ENCODE measurements around the gene C7. TPM values are rescaled to one million over a fixed set of nuclear protein-coding genes. Genes with fewer than 3 reads are reported as not detected.
"Not testable (repeated sequence)": the region's sequence is repeated elsewhere in the genome, so short reads cannot be mapped to it uniquely, and the experiment has no call there.

The C7 gene
- total and polyA plus RNA-seq, 5 donors from 2014 or later, result not detected

GRCh38 chr5:40875958-40876357 is 33.3 kb upstream of the C7 start:
- Histone ChIP-seq H3K4me1 (ENCODE audit: control insufficient read depth, insufficient read depth, low read length, poor library complexity, severe bottlenecking) (no peaks in the 10 kb centered on the region), H3K4me3 (ENCODE audit: low read depth, low read length) (no peak overlapping the region), H3K9me3 (ENCODE audit: control insufficient read depth in 2 of 2, low read length in 2 of 2) (no peaks in the 10 kb centered on the region), H3K36me3 (ENCODE audit: control insufficient read depth, insufficient read depth, low read length) (no peaks in the 10 kb centered on the region), H3K27ac (ENCODE audit: insufficient read depth, low read length, poor library complexity, severe bottlenecking) (no peak overlapping the region), H3K27me3 (ENCODE audit: control insufficient read depth, insufficient read depth, low read length) (no peaks in the 10 kb centered on the region)
- H3K9me3 Mint-ChIP-seq, result peaks cover 0 to 4% (median 0%) of the 10 kb centered on the region in 7 donors
- peaks cover 0 to 6% (median 4%) of the 10 kb centered on the region in 4 donors for H3K4me1 Mint-ChIP-seq
- no peak overlapping the region for H3K27ac Mint-ChIP-seq
- no peaks in the 10 kb centered on the region for H3K36me3 Mint-ChIP-seq
- no peak overlapping the region for H3K4me3 Mint-ChIP-seq
- ATAC-seq (ENCODE audit: low read depth in 2 of 2) (no peak), DNase-seq (no peak)
- H3K27me3 Mint-ChIP-seq, result peaks cover 23% of the 10 kb centered on the region

GRCh38 chr5:40877371-40877988 is 31.8 kb upstream of the C7 start:
- no peak for DNase-seq
- no peak for ATAC-seq (ENCODE audit: low read depth in 2 of 2)
- H3K27ac ChIP-seq (ENCODE audit: insufficient read depth, low read length, poor library complexity, severe bottlenecking), result no peak overlapping the region
- Mint-ChIP-seq H3K27me3 (peaks cover 17% of the 10 kb centered on the region), H3K36me3 (no peaks in the 10 kb centered on the region), H3K4me3 (no peak overlapping the region), H3K9me3 (peaks cover 0 to 4% (median 0%) of the 10 kb centered on the region in 7 donors), H3K27ac (peak overlapping the region in 1 of 3 donors; percentile 0), H3K4me1 (peaks cover 0 to 6% (median 4%) of the 10 kb centered on the region in 4 donors)
- H3K36me3 ChIP-seq (ENCODE audit: control insufficient read depth, insufficient read depth, low read length), result no peaks in the 10 kb centered on the region
- no peaks in the 10 kb centered on the region for H3K4me1 ChIP-seq (ENCODE audit: control insufficient read depth, insufficient read depth, low read length, poor library complexity, severe bottlenecking)
- H3K27me3 ChIP-seq (ENCODE audit: control insufficient read depth, insufficient read depth, low read length), result no peaks in the 10 kb centered on the region
- H3K4me3 ChIP-seq (ENCODE audit: low read depth, low read length), result no peak overlapping the region
- H3K9me3 ChIP-seq (ENCODE audit: control insufficient read depth in 2 of 2, low read length in 2 of 2), result no peaks in the 10 kb centered on the region

- Mint-ChIP-seq H3K36me3 (no peaks in the 10 kb centered on the region), H3K4me1 (peaks cover 0 to 6% (median 4%) of the 10 kb centered on the region in 4 donors), H3K27me3 (peaks cover 14% of the 10 kb centered on the region), H3K9me3 (peaks cover 0 to 4% (median 0%) of the 10 kb centered on the region in 7 donors), H3K27ac (no peak overlapping the region), H3K4me3 (no peak overlapping the region)
- H3K9me3 ChIP-seq (ENCODE audit: control insufficient read depth in 2 of 2, low read length in 2 of 2), result no peaks in the 10 kb centered on the region
- DNase-seq (peak in 2 of 3 donors; percentile 24 to 37), ATAC-seq (ENCODE audit: low read depth in 2 of 2) (no peak)
- H3K27ac ChIP-seq (ENCODE audit: insufficient read depth, low read length, poor library complexity, severe bottlenecking), result no peak overlapping the region
- H3K4me3 ChIP-seq (ENCODE audit: low read depth, low read length), result no peak overlapping the region
- no peaks in the 10 kb centered on the region for H3K4me1 ChIP-seq (ENCODE audit: control insufficient read depth, insufficient read depth, low read length, poor library complexity, severe bottlenecking)
- H3K27me3 ChIP-seq (ENCODE audit: control insufficient read depth, insufficient read depth, low read length), result no peaks in the 10 kb centered on the region
- H3K36me3 ChIP-seq (ENCODE audit: control insufficient read depth, insufficient read depth, low read length), result no peaks in the 10 kb centered on the region
Observed at GRCh38 chr5:40879163-40879942, 29.9 kb upstream of the C7 start.

GRCh38 chr5:40882291-40882690 is 27.0 kb upstream of the C7 start:
- Mint-ChIP-seq H3K9me3 (peaks cover 0 to 4% (median 1%) of the 10 kb centered on the region in 7 donors), H3K27me3 (peaks cover 12% of the 10 kb centered on the region), H3K4me3 (no peak overlapping the region), H3K36me3 (no peaks in the 10 kb centered on the region), H3K27ac (no peak overlapping the region), H3K4me1 (peaks cover 0 to 6% (median 4%) of the 10 kb centered on the region in 4 donors)
- ATAC-seq (ENCODE audit: low read depth in 2 of 2) (no peak), DNase-seq (no peak)
- Histone ChIP-seq H3K4me1 (ENCODE audit: control insufficient read depth, insufficient read depth, low read length, poor library complexity, severe bottlenecking) (no peaks in the 10 kb centered on the region), H3K27ac (ENCODE audit: insufficient read depth, low read length, poor library complexity, severe bottlenecking) (no peak overlapping the region), H3K36me3 (ENCODE audit: control insufficient read depth, insufficient read depth, low read length) (no peaks in the 10 kb centered on the region), H3K27me3 (ENCODE audit: control insufficient read depth, insufficient read depth, low read length) (peaks cover 2% of the 10 kb centered on the region), H3K4me3 (ENCODE audit: low read depth, low read length) (no peak overlapping the region), H3K9me3 (ENCODE audit: control insufficient read depth in 2 of 2, low read length in 2 of 2) (no peaks in the 10 kb centered on the region)

- H3K27ac Mint-ChIP-seq; H3K4me1 ChIP-seq (ENCODE audit: control insufficient read depth, insufficient read depth, low read length, poor library complexity, severe bottlenecking); H3K9me3 Mint-ChIP-seq; H3K27ac ChIP-seq (ENCODE audit: insufficient read depth, low read length, poor library complexity, severe bottlenecking); H3K27me3 ChIP-seq (ENCODE audit: control insufficient read depth, insufficient read depth, low read length); H3K36me3 ChIP-seq (ENCODE audit: control insufficient read depth, insufficient read depth, low read length); H3K4me1 Mint-ChIP-seq; H3K4me3 Mint-ChIP-seq; H3K9me3 ChIP-seq (ENCODE audit: control insufficient read depth in 2 of 2, low read length in 2 of 2); ATAC-seq (ENCODE audit: low read depth in 2 of 2); DNase-seq; H3K36me3 Mint-ChIP-seq; H3K4me3 ChIP-seq (ENCODE audit: low read depth, low read length): not testable (repeated sequence)
- peaks cover 12% of the 10 kb centered on the region for H3K27me3 Mint-ChIP-seq
Observed at GRCh38 chr5:40883051-40883450, 26.2 kb upstream of the C7 start.

GRCh38 chr5:40895440-40896425 is 13.6 kb upstream of the C7 start:
- H3K9me3 Mint-ChIP-seq; H3K36me3 ChIP-seq (ENCODE audit: control insufficient read depth, insufficient read depth, low read length); H3K27ac ChIP-seq (ENCODE audit: insufficient read depth, low read length, poor library complexity, severe bottlenecking); H3K27me3 ChIP-seq (ENCODE audit: control insufficient read depth, insufficient read depth, low read length); H3K4me1 Mint-ChIP-seq; H3K36me3 Mint-ChIP-seq; H3K4me3 ChIP-seq (ENCODE audit: low read depth, low read length); H3K9me3 ChIP-seq (ENCODE audit: control insufficient read depth in 2 of 2, low read length in 2 of 2); ATAC-seq (ENCODE audit: low read depth in 2 of 2); H3K4me1 ChIP-seq (ENCODE audit: control insufficient read depth, insufficient read depth, low read length, poor library complexity, severe bottlenecking); DNase-seq; H3K27ac Mint-ChIP-seq: not testable (repeated sequence)
- H3K27me3 Mint-ChIP-seq, result peaks cover 12% of the 10 kb centered on the region
- H3K4me3 Mint-ChIP-seq, result peak overlapping the region in 1 of 4 donors; percentile 73

GRCh38 chr5:40904205-40904993 is 4.9 kb upstream of the C7 start:
- no peaks in the 10 kb centered on the region for H3K4me1 ChIP-seq (ENCODE audit: control insufficient read depth, insufficient read depth, low read length, poor library complexity, severe bottlenecking)
- H3K36me3 ChIP-seq (ENCODE audit: control insufficient read depth, insufficient read depth, low read length), result no peaks in the 10 kb centered on the region
- H3K9me3 ChIP-seq (ENCODE audit: control insufficient read depth in 2 of 2, low read length in 2 of 2), result no peaks in the 10 kb centered on the region
- Mint-ChIP-seq H3K4me3 (no peak overlapping the region), H3K27me3 (peaks cover 16% of the 10 kb centered on the region), H3K4me1 (peaks cover 0 to 4% (median under 1%) of the 10 kb centered on the region in 4 donors), H3K27ac (no peak overlapping the region), H3K9me3 (peaks cover 0 to 1% (median 0%) of the 10 kb centered on the region in 7 donors), H3K36me3 (no peaks in the 10 kb centered on the region)
- no peak overlapping the region for H3K27ac ChIP-seq (ENCODE audit: insufficient read depth, low read length, poor library complexity, severe bottlenecking)
- DNase-seq (peak in 1 of 3 donors; percentile 47), ATAC-seq (ENCODE audit: low read depth in 2 of 2) (no peak)
- H3K27me3 ChIP-seq (ENCODE audit: control insufficient read depth, insufficient read depth, low read length), result no peaks in the 10 kb centered on the region
- H3K4me3 ChIP-seq (ENCODE audit: low read depth, low read length), result no peak overlapping the region

All from CD4-positive, CD25-positive, alpha-beta regulatory T cell (primary cell).